G401 (cell line): ENCODE measurements around the gene OR4A16. TPM values are rescaled to one million over a fixed set of nuclear protein-coding genes. Genes with fewer than 3 reads are reported as not detected.

Source experiments
- DNase-seq: peaks from one replicate; pipeline ENCODE4 v3.0.0-alpha.2; 2015; ENCODE audit warnings: low spot score
- in situ Hi-C: cut with HindIII; loops from 2 replicates; pipeline ENCODE4 v1.10.0; 2016; ENCODE audit warnings: low sequenced_read_pairs, mixed read lengths
- total RNA-seq: library from RNA; depleted of rRNA; stranded (reverse); fragments of >200 nt; shearing (Covaris generic); gene quantifications from 2 replicates; pipeline ENCODE4 v1.2.3, GENCODE V29; 2014; rRNA removed

Gene OR4A16
- total RNA-seq, result not detected in 2 replicates

- in situ Hi-C loops, result no loop called here
- DNase-seq, result no peak
These were observed at the start of gene OR4A16 for GRCh38 chr11:55342901-55343300. OR4A16 (plus strand) TSS chr11:55343201; CDS start chr11:55343201, 0 bp downstream.

GRCh38 chr11:55324500-55324899 is 18.5 kb upstream of the OR4A16 start:
- no peak for DNase-seq
- in situ Hi-C loops, result no loop called here

GRCh38 chr11:55345306-55345705 is 2.3 kb downstream of the OR4A16 start:
- in situ Hi-C loops, result no loop called here
- DNase-seq, result no peak

GRCh38 chr11:55349032-55349431 is 6.0 kb downstream of the OR4A16 start:
- in situ Hi-C loops, result no loop called here
- no peak for DNase-seq

GRCh38 chr11:55357560-55358184 is 14.7 kb downstream of the OR4A16 start:
- in situ Hi-C loops, result no loop called here

GRCh38 chr11:55367674-55368073 is 24.7 kb downstream of the OR4A16 start, which contains the start of gene OR4A15:
OR4A15 (plus strand) TSS chr11:55367974; CDS start chr11:55367974, 0 bp downstream.
- no peak for DNase-seq
- in situ Hi-C loops, result no loop called here

More at GRCh38 chr11:55357560-55358184, 14.7 kb downstream of the OR4A16 start:
- DNase-seq, result no peak

Other genes starting within 250 kb of the OR4A16 start
- 0.43 and 1.9 TPM in 2 replicates for gene TRIM48, start 81.0 kb upstream of the OR4A16 start, total RNA-seq
- gene OR4A15, start 24.8 kb downstream of the OR4A16 start, total RNA-seq, result not detected in 2 replicates
- gene OR4C15, start 211.3 kb downstream of the OR4A16 start, total RNA-seq, result not detected in 2 replicates
- gene OR4C16, start 228.9 kb downstream of the OR4A16 start, total RNA-seq, result not detected in 2 replicates